Measurements from ENCODE around the gene C2orf92. TPM values are rescaled to one million over a fixed set of nuclear protein-coding genes. Genes with fewer than 3 reads are reported as not detected.
"Not testable (repeated sequence)": the region's sequence is repeated elsewhere in the genome, so short reads cannot be mapped to it uniquely, and the experiment has no call there.

C2orf92 gene
- total RNA-seq, 1 donor from 2014 or later: 15.1 TPM

- peak; percentile 96 for DNase-seq (ENCODE audit: low spot score)
- peak within 1 kb of the TSS; percentile 94 for H3K4me3 Mint-ChIP-seq (ENCODE audit: unreplicated experiment)
- peaks cover 23% of the 10 kb centered on the region for H3K4me1 Mint-ChIP-seq (ENCODE audit: unreplicated experiment)
- peaks cover 15% of the 10 kb centered on the region for H3K36me3 Mint-ChIP-seq (ENCODE audit: low read depth, unreplicated experiment)
- peak within 1 kb of the TSS; percentile 98 for H3K27ac Mint-ChIP-seq (ENCODE audit: unreplicated experiment)
- peak; percentile 57 for TF ChIP-seq CTCF (IDR thresholded peaks at IDR 0.05; ENCODE audit: unreplicated experiment)
- H3K27me3 Mint-ChIP-seq (ENCODE audit: unreplicated experiment): peaks cover 13% of the 10 kb centered on the region
- no peaks in the 10 kb centered on the region for H3K9me3 Mint-ChIP-seq (ENCODE audit: unreplicated experiment)
Measured at GRCh38 chr2:97663962-97664635, 5.4 kb upstream of the C2orf92 start, which contains the start of gene ACTR1B. Gene ACTR1B (minus strand): TSS chr2:97664044. CDS start chr2:97663890, 154 bp downstream.

GRCh38 chr2:97664636-97664970 is 4.9 kb upstream of the C2orf92 start:
- H3K27ac Mint-ChIP-seq (ENCODE audit: unreplicated experiment): peak overlapping the region; percentile 95
- DNase-seq (ENCODE audit: low spot score): peak; percentile 11
- no peaks in the 10 kb centered on the region for H3K9me3 Mint-ChIP-seq (ENCODE audit: unreplicated experiment)
- peaks cover 15% of the 10 kb centered on the region for H3K36me3 Mint-ChIP-seq (ENCODE audit: low read depth, unreplicated experiment)
- H3K4me1 Mint-ChIP-seq (ENCODE audit: unreplicated experiment): peaks cover 23% of the 10 kb centered on the region
- peaks cover 13% of the 10 kb centered on the region for H3K27me3 Mint-ChIP-seq (ENCODE audit: unreplicated experiment)
- H3K4me3 Mint-ChIP-seq (ENCODE audit: unreplicated experiment): peak overlapping the region; percentile 91
- TF ChIP-seq CTCF (IDR thresholded peaks at IDR 0.05; ENCODE audit: unreplicated experiment): no peak

- Mint-ChIP-seq H3K27ac (ENCODE audit: unreplicated experiment) (no peak overlapping the region), H3K9me3 (ENCODE audit: unreplicated experiment) (no peaks in the 10 kb centered on the region), H3K4me1 (ENCODE audit: unreplicated experiment) (peaks cover 2% of the 10 kb centered on the region), H3K27me3 (ENCODE audit: unreplicated experiment) (no peaks in the 10 kb centered on the region), H3K4me3 (ENCODE audit: unreplicated experiment) (no peak overlapping the region), H3K36me3 (ENCODE audit: low read depth, unreplicated experiment) (peaks cover 4% of the 10 kb centered on the region)
- no peak for DNase-seq (ENCODE audit: low spot score)
- no peak for TF ChIP-seq CTCF (IDR thresholded peaks at IDR 0.05; ENCODE audit: unreplicated experiment)
Measured at GRCh38 chr2:97670471-97670870, 958 bp downstream of the C2orf92 start.

- no peak for TF ChIP-seq CTCF (IDR thresholded peaks at IDR 0.05; ENCODE audit: unreplicated experiment)
- H3K36me3 Mint-ChIP-seq (ENCODE audit: low read depth, unreplicated experiment): peaks cover 4% of the 10 kb centered on the region
- no peaks in the 10 kb centered on the region for H3K9me3 Mint-ChIP-seq (ENCODE audit: unreplicated experiment)
- H3K27ac Mint-ChIP-seq (ENCODE audit: unreplicated experiment): no peak overlapping the region
- H3K4me3 Mint-ChIP-seq (ENCODE audit: unreplicated experiment): no peak overlapping the region
- no peaks in the 10 kb centered on the region for H3K27me3 Mint-ChIP-seq (ENCODE audit: unreplicated experiment)
- peaks cover 2% of the 10 kb centered on the region for H3K4me1 Mint-ChIP-seq (ENCODE audit: unreplicated experiment)
- no peak for DNase-seq (ENCODE audit: low spot score)
Measured at GRCh38 chr2:97671526-97671925, 2.0 kb downstream of the C2orf92 start.

- H3K36me3 Mint-ChIP-seq (ENCODE audit: low read depth, unreplicated experiment); H3K27ac Mint-ChIP-seq (ENCODE audit: unreplicated experiment); H3K4me1 Mint-ChIP-seq (ENCODE audit: unreplicated experiment); H3K9me3 Mint-ChIP-seq (ENCODE audit: unreplicated experiment); H3K4me3 Mint-ChIP-seq (ENCODE audit: unreplicated experiment); H3K27me3 Mint-ChIP-seq (ENCODE audit: unreplicated experiment); DNase-seq (ENCODE audit: low spot score): not testable (repeated sequence)
Measured at GRCh38 chr2:97672606-97673140, 3.2 kb downstream of the C2orf92 start.
